Heart right ventricle (tissue), 16 donors: ENCODE results near the gene DIP2C. TPM values are rescaled to one million over a fixed set of nuclear protein-coding genes. Genes with fewer than 3 reads are reported as not detected.

ENCODE experiments used
- ATAC-seq, 8 donors: fragments of 200-7000 bp; cut with Tn5 transposase; one replicate each; pipeline ENCODE4 v1.9.1; 2020; ENCODE audit warnings: mild to moderate bottlenecking in 8 of 8, moderate library complexity in 8 of 8, moderate number of reproducible peaks in 1 of 8
- DNase-seq, 2 donors: peaks; one replicate each; pipeline ENCODE4 v3.0.0-alpha.2; 2020
- H3K27ac ChIP-seq, 10 donors: fragments of 200-600 bp; sonication (generic) in 2 of 10; one replicate each; pipeline versions ENCODE4 v1.5.0 to v1.8.0; 2020 to 2022; ENCODE audit warnings: mild to moderate bottlenecking in 3 of 10
- H3K27me3 ChIP-seq, 7 donors: fragments of 200-600 bp; one replicate each; pipeline ENCODE4 v1.8.0; 2021 to 2022; ENCODE audit warnings: mild to moderate bottlenecking in 2 of 7
- H3K36me3 ChIP-seq, 9 donors: fragments of 200-600 bp; sonication (generic) in 1 of 9; one replicate each; pipeline versions ENCODE4 v1.5.0 to v1.8.0; 2020 to 2022; ENCODE audit warnings: mild to moderate bottlenecking in 2 of 9
- H3K4me1 ChIP-seq, 9 donors: fragments of 200-600 bp; sonication (generic) in 1 of 9; one replicate each; pipeline versions ENCODE4 v1.5.0 to v1.8.0; 2020 to 2022; ENCODE audit warnings: mild to moderate bottlenecking in 4 of 9
- H3K4me3 ChIP-seq, 10 donors: fragments of 200-600 bp; sonication (generic) in 2 of 10; one replicate each; pipeline versions ENCODE4 v1.5.0 to v1.8.0; 2020 to 2022; ENCODE audit warnings: mild to moderate bottlenecking in 7 of 10, moderate library complexity in 2 of 10
- H3K9me3 ChIP-seq, 11 donors: fragments of 200-600 bp in 10 of 11; sonication (generic) in 2 of 11; one replicate each; pipeline versions ENCODE4 v1.5.0 to v1.8.0; 2013 to 2022; ENCODE audit warnings: mild to moderate bottlenecking in 2 of 11, control low read depth in 1 of 11, moderate library complexity in 1 of 11
- WGBS, 2 donors: extraction: QIAGEN DNeasy Blood & Tissue Kit; methylation state at CpG; one replicate each; pipeline ENCODE4 v1.1.7; 2013; ENCODE audit warnings: inconsistent platforms in 1 of 2; 5-methylcytosine and 5-hydroxymethylcytosine counted together
- intact Hi-C, 10 donors: fragments of 100-400 bp; cut with DNase I; formaldehyde crosslinking; loops; one replicate each; pipeline versions ENCODE4 v1.11.1 to v1.14.2; 2022
- polyA plus RNA-seq, 2 donors: library from polyadenylated mRNA; stranded (reverse); fragments of 200-250 nt; gene quantifications; one replicate each; pipeline ENCODE4 v1.2.3, GENCODE V29; 2013
- total RNA-seq, 10 donors: library from RNA; stranded (reverse); fragmentation: NEBNext Ultra II Directional in 3 of 10; extraction: Animal tissue kit (Norgen Biotek cat#: 25700) in 3 of 10; gene quantifications; one replicate each; pipeline versions ENCODE4 v1.2.1 to v1.2.4, GENCODE V29; 2021 to 2023
- TF ChIP-seq, protein P1 (sequence below), 9 donors: fragments of 200-600 bp; sonication (generic) in 2 of 9; IDR thresholded peaks; one replicate each; pipeline versions ENCODE4 v1.5.0 to v1.8.0; 2021 to 2022; ENCODE audit warnings: antibody characterized with exemption in 9 of 9, mild to moderate bottlenecking in 5 of 9, moderate library complexity in 1 of 9
- donor health status: Arrhythmogenic right ventricular cardiomyopathy.
- donor health status: ischemic (EF 13 %, LVEDD 7.1; RV severe dilation, severe dysfunction).
- donor health status: healthy with polysubstance abuse.
- donor health status: DM: no; HTN: yes; CAD: no.
- donor health status: DM: no; HTN: no; CAD: no.
- donor health status: ischemic (EF 25% LVEDD 6.9; RV normal size, moderate dysfunction).
- donor health status: ischemic (EF 25% LVEDD 5.7; RV mildly dilated, moderate dysfunction).
- donor health status: healthy.
- donor health status: DM: yes; HTN: yes; CAD: no.
- donor health status: Ischemic cardiomyopathy.
- donor health status: ischemic (EF 35%, LVEDD 5.7; RV mildly dilated, moderate dysfunction).
- donor health status: nonischemic (EF 11% LVEDD 7.7; RV severe dilation, severe dysfunction).
- donor health status: DM: yes; HTN: yes; CAD: no.
- donor health status: PGD.
- donor health status: ischemic (EF 29% LVEDD 5.4; RV normal size, mild dysfunction).
- donor health status: nonischemic (EF 23%, LVEDD 6.1; RV moderate dilation, normal function).

DIP2C gene
- total and polyA plus RNA-seq, 12 donors, result 7.1 to 48.2 (median 33.7) TPM

DNA sequence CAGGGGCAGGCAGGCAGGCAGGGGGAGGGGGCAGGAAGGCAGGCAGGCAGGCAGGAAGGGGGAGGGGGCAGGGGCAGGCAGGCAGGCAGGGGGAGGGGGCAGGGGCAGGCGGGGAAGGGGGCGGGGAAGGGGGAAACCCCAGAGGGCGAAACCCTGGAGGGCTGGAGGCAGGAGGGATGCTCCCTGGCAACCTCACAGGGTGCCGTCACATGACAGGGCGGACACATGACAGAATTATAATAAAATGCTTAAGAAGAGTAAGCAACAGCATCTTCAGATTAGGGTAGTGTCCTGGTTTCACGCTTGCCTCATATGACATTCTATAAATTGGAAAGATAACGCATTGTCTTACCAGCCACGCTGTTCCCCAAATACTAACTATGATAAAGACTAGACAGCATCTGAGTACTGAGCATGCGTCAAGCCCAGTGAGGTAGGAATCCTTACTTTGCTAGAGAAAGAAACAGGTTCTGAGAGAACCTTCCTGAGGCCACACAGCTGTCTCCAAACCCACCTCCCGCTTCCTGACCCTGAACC is 131.6 kb downstream of the DIP2C start:
- Histone ChIP-seq H3K9me3 (no peaks in the 10 kb centered on the region), H3K4me3 (no peak overlapping the region), H3K4me1 (peaks cover 0 to 56% (median 25%) of the 10 kb centered on the region in 9 donors), H3K36me3 (no peaks in the 10 kb centered on the region), H3K27ac (no peak overlapping the region), H3K27me3 (no peaks in the 10 kb centered on the region)
- DNase-seq (no peak), ATAC-seq (no peak)
- intact Hi-C loops, result no loop called here
- 72 to 76% methylated on average over 9 to 10 of the region's 10 CpGs for WGBS, 2 donors
- TF ChIP-seq, protein P1, sequence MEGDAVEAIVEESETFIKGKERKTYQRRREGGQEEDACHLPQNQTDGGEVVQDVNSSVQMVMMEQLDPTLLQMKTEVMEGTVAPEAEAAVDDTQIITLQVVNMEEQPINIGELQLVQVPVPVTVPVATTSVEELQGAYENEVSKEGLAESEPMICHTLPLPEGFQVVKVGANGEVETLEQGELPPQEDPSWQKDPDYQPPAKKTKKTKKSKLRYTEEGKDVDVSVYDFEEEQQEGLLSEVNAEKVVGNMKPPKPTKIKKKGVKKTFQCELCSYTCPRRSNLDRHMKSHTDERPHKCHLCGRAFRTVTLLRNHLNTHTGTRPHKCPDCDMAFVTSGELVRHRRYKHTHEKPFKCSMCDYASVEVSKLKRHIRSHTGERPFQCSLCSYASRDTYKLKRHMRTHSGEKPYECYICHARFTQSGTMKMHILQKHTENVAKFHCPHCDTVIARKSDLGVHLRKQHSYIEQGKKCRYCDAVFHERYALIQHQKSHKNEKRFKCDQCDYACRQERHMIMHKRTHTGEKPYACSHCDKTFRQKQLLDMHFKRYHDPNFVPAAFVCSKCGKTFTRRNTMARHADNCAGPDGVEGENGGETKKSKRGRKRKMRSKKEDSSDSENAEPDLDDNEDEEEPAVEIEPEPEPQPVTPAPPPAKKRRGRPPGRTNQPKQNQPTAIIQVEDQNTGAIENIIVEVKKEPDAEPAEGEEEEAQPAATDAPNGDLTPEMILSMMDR (IDR thresholded peaks at IDR 0.05), result no peak

DNA sequence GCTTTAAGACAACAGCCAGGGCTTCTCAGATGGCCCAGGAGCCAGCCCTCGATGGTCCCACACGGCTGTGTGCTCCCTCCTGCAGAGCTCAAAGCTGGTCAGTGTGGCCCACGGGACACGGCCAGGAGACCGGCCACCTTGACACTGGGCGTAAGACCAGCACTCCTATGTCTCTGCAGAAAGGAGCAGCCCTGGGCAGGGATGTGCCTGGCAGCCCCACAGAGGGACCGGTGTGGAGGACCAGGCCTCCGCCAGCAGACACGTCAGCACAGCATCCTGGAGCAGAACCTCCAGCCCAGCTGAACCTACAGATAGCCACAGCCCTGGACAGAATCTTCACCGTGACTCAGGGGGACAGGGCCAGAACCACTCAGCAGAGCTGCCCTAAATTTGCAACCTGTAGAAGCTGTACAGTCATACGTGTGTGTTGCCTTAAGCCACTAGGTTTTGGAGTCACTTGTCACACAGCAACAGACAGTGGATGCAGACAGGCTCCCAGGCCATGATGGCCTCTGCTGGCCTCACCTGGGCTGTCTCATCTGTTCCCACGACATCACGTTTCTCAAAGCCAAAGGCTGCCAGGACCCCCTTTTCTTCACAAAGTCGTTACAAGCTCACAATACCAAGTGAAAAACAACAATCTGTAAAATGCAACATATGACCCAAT is 132.4 kb downstream of the DIP2C start:
- TF ChIP-seq, protein P1 (IDR thresholded peaks at IDR 0.05), result no peak
- DNase-seq, result no peak
- WGBS, 2 donors, result 85 to 88% methylated on average over 14 of the region's 14 CpGs
- H3K27ac ChIP-seq, result no peak overlapping the region
- intact Hi-C loops, result no loop called here
- H3K27me3 ChIP-seq, result no peaks in the 10 kb centered on the region
- no peak overlapping the region for H3K4me3 ChIP-seq
- ATAC-seq, result peak in 2 of 8 donors; percentile 11 to 32
- no peaks in the 10 kb centered on the region for H3K9me3 ChIP-seq
- H3K4me1 ChIP-seq, result peaks cover 0 to 50% (median 22%) of the 10 kb centered on the region in 9 donors
- no peaks in the 10 kb centered on the region for H3K36me3 ChIP-seq

DNA sequence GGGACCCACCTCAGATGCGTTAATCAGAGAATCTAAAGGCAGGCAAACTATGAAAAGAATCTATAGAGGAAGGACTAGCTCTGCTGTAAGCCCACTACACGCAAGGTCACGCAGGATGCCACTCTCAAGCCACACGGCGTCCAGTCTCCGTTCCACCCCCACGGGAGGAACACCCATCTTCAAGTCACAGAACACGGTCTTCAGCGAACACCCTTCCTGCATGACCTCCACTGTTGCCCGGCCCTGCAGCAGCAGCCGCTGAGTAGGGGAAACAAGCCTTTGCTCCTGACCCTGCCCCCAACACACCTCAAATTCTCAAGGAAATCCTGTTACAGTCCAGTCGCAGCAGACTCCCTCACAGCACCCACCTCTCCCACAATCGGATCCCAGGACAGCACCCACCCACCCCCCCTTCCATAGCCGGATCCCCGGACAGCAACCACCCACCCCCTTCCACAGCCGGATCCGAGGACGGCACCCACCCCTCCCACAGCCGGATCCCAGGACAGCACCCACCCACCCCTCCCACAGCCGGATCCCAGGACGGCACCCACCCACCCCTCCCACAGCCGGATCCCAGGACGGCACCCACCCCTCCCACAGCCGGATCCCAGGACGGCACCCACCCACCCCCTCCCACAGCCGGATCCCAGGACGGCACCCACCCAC is 133.7 kb downstream of the DIP2C start:
- no peaks in the 10 kb centered on the region for H3K9me3 ChIP-seq
- peak overlapping the region in 1 of 10 donors; percentile 3 for H3K27ac ChIP-seq
- intact Hi-C loops, result no loop called here
- WGBS, 2 donors, result 58 to 68% methylated on average over 24 to 27 of the region's 27 CpGs
- no peak overlapping the region for H3K4me3 ChIP-seq
- no peaks in the 10 kb centered on the region for H3K27me3 ChIP-seq
- H3K4me1 ChIP-seq, result peaks cover 0 to 52% (median 23%) of the 10 kb centered on the region in 9 donors
- H3K36me3 ChIP-seq, result no peaks in the 10 kb centered on the region
- TF ChIP-seq, protein P1 (IDR thresholded peaks at IDR 0.05), result no peak
- no peak for DNase-seq
- ATAC-seq, result peak in 5 of 8 donors; percentile 4 to 54 (median 46)

DNA sequence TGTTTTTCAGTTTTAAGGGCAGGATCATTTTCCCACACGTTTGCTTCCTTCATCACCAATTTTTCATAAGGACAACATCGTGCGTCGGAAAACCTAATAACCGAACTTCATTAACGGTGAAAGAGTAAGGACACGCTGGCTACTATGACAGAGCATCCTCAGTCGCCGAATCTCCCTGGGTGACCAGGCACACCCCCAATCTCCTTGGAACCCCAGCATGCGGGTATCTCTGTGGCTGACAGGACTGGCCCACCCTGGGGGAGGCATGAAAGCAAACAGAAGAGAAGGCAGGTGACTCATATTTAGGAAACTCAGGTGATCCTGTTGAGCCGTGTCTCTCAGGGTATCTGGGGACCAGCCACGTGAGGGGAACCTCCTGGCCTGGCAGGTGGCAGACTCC is 134.2 kb downstream of the DIP2C start:
- Histone ChIP-seq H3K36me3 (no peaks in the 10 kb centered on the region), H3K9me3 (no peaks in the 10 kb centered on the region), H3K27me3 (no peaks in the 10 kb centered on the region), H3K4me1 (peaks cover 0 to 51% (median 23%) of the 10 kb centered on the region in 9 donors), H3K27ac (peak overlapping the region in 1 of 10 donors; percentile 3), H3K4me3 (no peak overlapping the region)
- intact Hi-C loops, result no loop called here
- WGBS, 2 donors, result 92% methylated on average over 12 of the region's 12 CpGs
- DNase-seq, result no peak
- ATAC-seq, result no peak
- TF ChIP-seq, protein P1 (IDR thresholded peaks at IDR 0.05), result no peak
